HCT116 (cell line): ENCODE results near the gene MAGOHB. TPM values are rescaled to one million over a fixed set of nuclear protein-coding genes. Genes with fewer than 3 reads are reported as not detected.
A peak's percentile ranks its signal among the peaks of the same experiment; 100 is the strongest.

Experiments used
- ATAC-seq: fragments of 200-7000 bp; cut with Tn5 transposase; 2 replicates; pipeline ENCODE4 v1.9.1; 2020; ENCODE audit warnings: mild to moderate bottlenecking, moderate library complexity
- BruUV-seq: library from RNA; stranded (reverse); fragments of 400-500 nt; replicated peaks from 2 replicates; lab custom pipeline; 2021; lab: Mats Ljungman, UMichigan
- CTCF ChIA-PET: fragments of 300-600 bp; sonication (Branson Sonifier 250); formaldehyde crosslinking; loops from one replicate; lab custom pipeline; 2021; ENCODE audit warnings: antibody characterized with exemption; lab: Charles Lee
- POLR2A ChIA-PET: fragments of 300-600, 350-600 bp; sonication (Branson Sonifier 250); formaldehyde crosslinking; loops from one replicate; lab custom pipeline; 2021; ENCODE audit warnings: antibody characterized with exemption; lab: Charles Lee
- RAD21 ChIA-PET, 2 experiments: fragments of 300-600 bp; sonication (Branson Sonifier 250); formaldehyde crosslinking; loops; one replicate each; lab custom pipeline; 2023; ENCODE audit warnings: low total read pairs in 2 of 2; ENCODE audit not compliant: uncharacterized antibody in 2 of 2, unreplicated experiment in 2 of 2, low non-redundant PET in 1 of 2; lab: Charles Lee
- DNase-seq: peaks from one replicate; pipeline ENCODE4 v3.0.0-alpha.2; 2010; ENCODE audit warnings: low read depth, low spot score
- H2AFZ ChIP-seq: fragments of 200-600 bp; shearing (Covaris generic), sonication (generic); 2 replicates; pipeline ENCODE4 v1.6.1; 2017; ENCODE audit warnings: low read depth, mixed run types, mixed read lengths, antibody characterized with exemption, low read length; ENCODE audit not compliant: poor library complexity, severe bottlenecking
- H3K27ac ChIP-seq: 2 replicates; pipeline ENCODE4 v1.5.1; 2012; ENCODE audit warnings: low read depth, low read length
- H3K27me3 ChIP-seq: fragments of 200-600 bp; sonication (generic); 2 replicates; pipeline ENCODE4 v1.6.1; 2016; ENCODE audit warnings: mixed run types, low read length, mixed read lengths; ENCODE audit not compliant: insufficient read depth
- H3K36me3 ChIP-seq, 2 experiments: fragments of 200-500 bp in 1 of 2; fragments of 200-600 bp in 1 of 2; sonication (Bioruptor generic) in 1 of 2; sonication (generic) in 1 of 2; 2 replicates each; pipeline versions ENCODE4 v1.5.1 to v1.6.1; 2014 to 2016; ENCODE audit warnings: low read length in 2 of 2, inconsistent platforms in 1 of 2, mixed read lengths in 1 of 2, mixed run types in 1 of 2; ENCODE audit not compliant: insufficient read depth in 2 of 2, control insufficient read depth in 1 of 2
- H3K4me1 ChIP-seq, 2 experiments: fragments of 200-600 bp in 1 of 2; sonication (generic) in 1 of 2; 2 replicates each; pipeline versions ENCODE4 v1.5.1 to v1.6.1; 2012 to 2017; ENCODE audit warnings: low read length in 2 of 2, inconsistent platforms in 1 of 2, mild to moderate bottlenecking in 1 of 2, mixed read lengths in 1 of 2, mixed run types in 1 of 2, moderate library complexity in 1 of 2; ENCODE audit not compliant: insufficient read depth in 2 of 2, control insufficient read depth in 1 of 2
- H3K4me2 ChIP-seq: fragments of 200-600 bp; sonication (generic); 2 replicates; pipeline ENCODE4 v1.6.1; 2017; ENCODE audit warnings: mixed run types, low read length, mixed read lengths
- H3K4me3 ChIP-seq, 2 experiments: fragments of 200-600 bp in 1 of 2; sonication (generic) in 1 of 2; replicated peaks in 1 of 2; 2 replicates each; pipeline ENCODE4 v1.5.1; 2011 to 2016; ENCODE audit warnings: low read length in 2 of 2, control low read depth in 1 of 2, low read depth in 1 of 2, mild to moderate bottlenecking in 1 of 2, mixed read lengths in 1 of 2, mixed run types in 1 of 2
- H3K79me2 ChIP-seq: fragments of 200-600 bp; sonication (generic); 2 replicates; pipeline ENCODE4 v1.6.1; 2017; ENCODE audit warnings: mild to moderate bottlenecking, mixed run types, low read length, moderate library complexity, mixed read lengths; ENCODE audit not compliant: insufficient read depth
- H3K9ac ChIP-seq: fragments of 200-600 bp; sonication (generic); 2 replicates; pipeline ENCODE4 v1.6.1; 2016; ENCODE audit warnings: low read length, mixed read lengths
- H3K9me2 ChIP-seq: fragments of 200-600 bp; sonication (generic), shearing (Covaris generic); 2 replicates; pipeline ENCODE4 v1.6.1; 2017; ENCODE audit warnings: mixed run types, mild to moderate bottlenecking, moderate library complexity; ENCODE audit not compliant: insufficient read depth
- H3K9me3 ChIP-seq, 2 experiments: fragments of 200-500 bp in 1 of 2; fragments of 200-600 bp in 1 of 2; sonication (Bioruptor generic) in 1 of 2; sonication (generic) in 1 of 2; 2 replicates each; pipeline ENCODE4 v1.6.1; 2014 to 2017; ENCODE audit warnings: low read length in 2 of 2, mixed read lengths in 2 of 2, inconsistent platforms in 1 of 2, low read depth in 1 of 2, mild to moderate bottlenecking in 1 of 2, mixed run types in 1 of 2, moderate library complexity in 1 of 2; ENCODE audit not compliant: control insufficient read depth in 1 of 2, insufficient read depth in 1 of 2
- H4K20me1 ChIP-seq: fragments of 200-600 bp; sonication (generic), shearing (Covaris generic); 2 replicates; pipeline ENCODE4 v1.6.1; 2017; ENCODE audit warnings: mixed run types, mild to moderate bottlenecking, moderate library complexity; ENCODE audit not compliant: insufficient read depth
- ATF3 ChIP-seq: IDR thresholded peaks from 2 replicates; pipeline ENCODE4 v1.6.1; 2012
- CBX3 ChIP-seq: IDR thresholded peaks from 2 replicates; pipeline ENCODE4 v1.6.1; 2012; ENCODE audit warnings: low read depth
- CEBPB ChIP-seq: IDR thresholded peaks from 2 replicates; pipeline ENCODE4 v1.6.1; 2012; ENCODE audit warnings: low read depth
- CTCF ChIP-seq, 3 experiments: fragments of 200-600 bp in 1 of 3; sonication (generic) in 1 of 3; IDR thresholded peaks in 2 of 3; conservative IDR thresholded peaks in 1 of 3; 2 replicates each; pipeline ENCODE4 v1.5.1; 2012 to 2017; ENCODE audit warnings: low read depth in 2 of 3, low read length in 2 of 3, antibody characterized with exemption in 1 of 3, borderline replicate concordance in 1 of 3, control low read depth in 1 of 3, mild to moderate bottlenecking in 1 of 3, mixed read lengths in 1 of 3, mixed run types in 1 of 3, moderate library complexity in 1 of 3; ENCODE audit not compliant: insufficient read depth in 1 of 3
- ELF1 ChIP-seq: IDR thresholded peaks from 2 replicates; pipeline ENCODE4 v1.6.1; 2012; ENCODE audit warnings: low read depth, borderline replicate concordance
- EZH2 ChIP-seq: fragments of 200-600 bp; sonication (generic); IDR thresholded peaks from 2 replicates; pipeline ENCODE4 v1.6.1; 2017; ENCODE audit warnings: antibody characterized with exemption, mixed run types
- EZH2phosphoT487 ChIP-seq: fragments of 200-600 bp; IDR thresholded peaks from 2 replicates; pipeline ENCODE4 v1.6.1; 2018; ENCODE audit warnings: antibody characterized with exemption, borderline replicate concordance
- FOSL1 ChIP-seq: IDR thresholded peaks from 2 replicates; pipeline ENCODE4 v1.6.1; 2012; ENCODE audit warnings: low read depth
- JUND ChIP-seq: IDR thresholded peaks from 2 replicates; pipeline ENCODE4 v1.6.1; 2012
- MAX ChIP-seq: IDR thresholded peaks from 2 replicates; pipeline ENCODE4 v1.6.1; 2012
- RAD21 ChIP-seq: IDR thresholded peaks from 2 replicates; pipeline ENCODE4 v1.6.1; 2012; ENCODE audit warnings: low read depth, mild to moderate bottlenecking
- REST ChIP-seq: IDR thresholded peaks from 2 replicates; pipeline ENCODE4 v1.6.1; 2012; ENCODE audit warnings: low read depth
- SIN3A ChIP-seq: IDR thresholded peaks from 2 replicates; pipeline ENCODE4 v1.6.1; 2012; ENCODE audit warnings: low read depth
- SP1 ChIP-seq: IDR thresholded peaks from 2 replicates; pipeline ENCODE4 v1.6.1; 2012; ENCODE audit warnings: low read depth
- SRF ChIP-seq: IDR thresholded peaks from 2 replicates; pipeline ENCODE4 v1.6.1; 2012; ENCODE audit warnings: low read depth
- TCF7L2 ChIP-seq: IDR thresholded peaks from 2 replicates; pipeline ENCODE4 v1.7.0; 2011; ENCODE audit warnings: borderline replicate concordance, inconsistent platforms; ENCODE audit not compliant: insufficient read depth, insufficient read length; ENCODE audit errors: extremely low read depth
- YY1 ChIP-seq: IDR thresholded peaks from 2 replicates; pipeline ENCODE4 v1.6.1; 2011; ENCODE audit warnings: low read length, low read depth, moderate library complexity, mild to moderate bottlenecking; ENCODE audit not compliant: insufficient replicate concordance; ENCODE audit errors: extremely low read depth
- ZBTB33 ChIP-seq: IDR thresholded peaks from 2 replicates; pipeline ENCODE4 v1.6.1; 2011; ENCODE audit warnings: mild to moderate bottlenecking, low read length, moderate library complexity; ENCODE audit not compliant: insufficient replicate concordance; ENCODE audit errors: extremely low read depth
- ZFX ChIP-seq: fragments of 450-650 bp; IDR thresholded peaks from 2 replicates; pipeline ENCODE4 v1.6.1; 2017
- ZNF274 ChIP-seq: fragments of 200-500 bp; sonication (Bioruptor generic); IDR thresholded peaks from 2 replicates; pipeline ENCODE4 v1.6.1; 2014; ENCODE audit warnings: mild to moderate bottlenecking, low read depth, low read length, inconsistent platforms
- intact Hi-C: fragments of 100-400 bp; cut with micrococcal nuclease; formaldehyde crosslinking; loops from 2 replicates; pipeline ENCODE4 v1.10.0; 2022
- total RNA-seq: library from RNA; stranded (reverse); gene quantifications from one replicate; pipeline ENCODE4 v1.2.1, GENCODE V29; 2021; ENCODE audit not compliant: unreplicated experiment

The MAGOHB gene
- total RNA-seq, 1 experiment from 2014 or later = 55.8 TPM

GRCh38 chr12:10614056-10614370 is 604 bp upstream of the MAGOHB start (continued):
- no peak for TF ChIP-seq TCF7L2

GRCh38 chr12:10612984-10613348 is 443 bp downstream of the MAGOHB start:
- no peaks in the 10 kb centered on the region for H4K20me1 ChIP-seq
- no peaks in the 10 kb centered on the region for H3K27me3 ChIP-seq
- ChIA-PET RAD21 (no interaction called here), CTCF (no interaction called here), POLR2A (no interaction called here)
- ATAC-seq (no peak; the same call in 1 of the 2 replicates), DNase-seq (no peak)
- no peaks in the 10 kb centered on the region for H3K9me2 ChIP-seq
- H3K4me1 ChIP-seq = peaks cover 0 to 13% of the 10 kb centered on the region in 2 experiments; a peak in 3 of 4 replicates
- BruUV-seq = TSS peak; percentile 79
- H3K9ac ChIP-seq = peak overlapping the region; percentile 93
- peaks cover 36% of the 10 kb centered on the region for H3K79me2 ChIP-seq
- H3K36me3 ChIP-seq = peaks cover 17 to 23% of the 10 kb centered on the region in 2 experiments
- H2AFZ ChIP-seq = no peak overlapping the region
- H3K4me3 ChIP-seq = peak overlapping the region; percentile 71 to 92
- peak overlapping the region; percentile 92 for H3K4me2 ChIP-seq
- intact Hi-C loops = loop anchor here (1.0 to 5.0 kb wide), 3 partner anchors 59 to 401 kb away; partner anchors contain the start of genes GABARAPL1 and STYK1
- peak overlapping the region; percentile 42 for H3K27ac ChIP-seq
- H3K9me3 ChIP-seq = no peaks in the 10 kb centered on the region
- TF ChIP-seq JUND (no peak), ATF3 (no peak), YY1 (no peak), RAD21 (no peak), CEBPB (no peak), EZH2 (no peak), SIN3A (no peak), CTCF (IDR thresholded peaks at IDR 0.05 in 2 of 3, conservative IDR thresholded peaks at IDR 0.05 in 1 of 3; ENCODE audit: borderline replicate concordance in 1 of 3, insufficient read depth in 1 of 3, low read depth in 2 of 3, low read length in 2 of 3) (no peak), MAX (no peak), EZH2phosphoT487 (no peak), ZFX (no peak), ZNF274 (no peak), CBX3 (no peak), ZBTB33 (no peak), REST (no peak), FOSL1 (no peak), ELF1 (no peak), SP1 (no peak), SRF (no peak)
